ENCODE measurements around the gene HDAC1. TPM values are rescaled to one million over a fixed set of nuclear protein-coding genes. Genes with fewer than 3 reads are reported as not detected.

Gene HDAC1
- total RNA-seq, 4 donors from 2014 or later: 28.6 to 35.0 (median 31.1) TPM

- TF ChIP-seq CTCF (IDR thresholded peaks at IDR 0.05; ENCODE audit: low read depth): no peak
These were observed 24.8 kb upstream of the HDAC1 start for GRCh38 chr1:32266921-32267591.

- no peak for TF ChIP-seq CTCF (IDR thresholded peaks at IDR 0.05; ENCODE audit: low read depth)
These were observed 22.1 kb upstream of the HDAC1 start for GRCh38 chr1:32269744-32270143.

- TF ChIP-seq CTCF (IDR thresholded peaks at IDR 0.05; ENCODE audit: low read depth): no peak
These were observed 19.1 kb upstream of the HDAC1 start for GRCh38 chr1:32272557-32273390.

- TF ChIP-seq CTCF (IDR thresholded peaks at IDR 0.05; ENCODE audit: low read depth): no peak
These were observed 18.3 kb upstream of the HDAC1 start for GRCh38 chr1:32273391-32274208.

- no peak for TF ChIP-seq CTCF (IDR thresholded peaks at IDR 0.05; ENCODE audit: low read depth)
These were observed 17.1 kb upstream of the HDAC1 start for GRCh38 chr1:32274646-32275340.

- no peak for TF ChIP-seq CTCF (IDR thresholded peaks at IDR 0.05; ENCODE audit: low read depth)
These were observed 16.5 kb upstream of the HDAC1 start for GRCh38 chr1:32275424-32275823.
